ENCODE results near the gene ERCC4.

ERCC4 gene

DNA sequence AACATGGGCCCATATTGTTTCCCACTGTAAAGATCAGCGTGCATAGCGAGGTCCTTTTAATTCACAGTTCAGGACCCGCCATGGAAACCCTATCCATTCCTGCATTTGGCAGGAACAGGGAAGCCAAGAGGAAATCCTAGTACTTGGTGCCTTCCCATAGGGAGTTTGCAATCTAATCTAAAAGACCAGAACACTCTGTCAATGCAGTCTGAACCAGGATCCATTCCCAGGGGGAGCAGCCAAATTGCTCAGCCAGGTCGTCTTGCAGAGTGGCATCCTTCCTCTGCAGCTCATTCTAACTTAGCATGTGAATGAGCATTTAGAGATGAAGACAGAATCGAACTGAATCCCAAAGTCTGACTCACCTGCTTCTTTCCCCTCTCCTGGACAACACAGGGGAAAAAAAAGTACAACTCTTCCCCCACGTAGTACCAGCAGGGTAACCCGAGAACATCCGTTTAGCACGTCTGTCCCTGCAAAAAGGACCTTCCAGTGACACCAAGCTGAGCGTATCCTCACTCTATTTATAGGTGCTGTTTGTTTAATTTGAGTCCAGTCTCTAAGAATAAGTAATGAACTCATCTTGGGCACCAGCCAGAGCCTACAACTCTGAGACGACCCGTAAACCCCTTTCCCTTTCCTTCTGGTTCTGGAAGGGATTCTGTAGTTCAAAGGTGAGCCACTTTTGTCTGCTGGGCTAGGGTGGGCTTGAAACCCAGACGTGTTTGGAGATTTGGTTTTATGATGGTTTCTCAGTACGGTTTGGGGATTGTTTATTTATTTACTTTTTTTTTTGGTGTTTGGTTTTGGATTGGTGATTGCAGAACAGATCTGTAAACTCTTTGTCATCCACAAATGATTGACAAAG, 74.5 kb downstream of the ERCC4 start:
- DNase-seq (ENCODE audit: low spot score): no peak

DNA sequence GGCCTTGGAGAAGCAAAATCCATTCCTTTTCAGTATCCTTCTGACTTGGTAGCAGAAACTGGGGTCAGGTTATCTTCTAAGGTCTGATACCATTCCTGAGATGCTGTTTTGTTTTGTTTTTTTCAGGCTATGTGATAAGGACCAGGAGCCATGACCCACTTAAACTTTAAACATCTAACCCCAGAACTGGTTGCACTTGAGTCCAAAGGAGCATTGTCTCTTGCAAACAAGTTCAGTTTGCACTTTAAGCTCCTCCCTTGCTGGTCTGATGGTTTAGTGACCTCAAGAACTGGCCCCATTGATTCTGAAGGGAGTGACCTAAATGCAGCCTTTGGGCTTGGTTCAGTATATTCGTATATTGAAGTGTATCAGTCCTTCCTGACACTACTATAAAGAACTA, 75.2 kb downstream of the ERCC4 start:
- no peak for DNase-seq (ENCODE audit: low spot score)

DNA sequence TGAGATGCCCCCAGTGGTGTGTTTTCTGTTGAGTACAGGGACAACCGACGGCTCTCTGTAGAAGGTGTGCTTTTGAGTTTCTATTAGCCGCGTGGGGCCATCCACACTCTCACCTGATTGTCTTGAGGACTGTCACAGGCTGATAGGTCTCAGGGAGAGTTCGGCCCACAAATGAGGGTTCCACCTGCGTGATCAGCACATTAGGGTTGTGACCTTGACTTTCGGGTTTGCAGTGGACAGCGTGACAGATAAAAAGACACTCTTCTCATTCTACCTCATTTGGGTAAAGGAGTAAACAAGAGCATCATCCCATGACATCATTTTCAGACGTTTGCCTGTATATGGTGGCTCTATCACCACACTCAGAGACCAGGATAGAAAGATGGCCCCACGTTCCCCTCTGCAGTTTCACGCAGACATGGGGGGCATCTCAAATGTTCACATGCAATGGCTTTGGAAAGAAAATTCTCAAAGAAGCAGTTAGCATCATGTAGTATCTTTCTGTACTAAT, 76.9 kb downstream of the ERCC4 start:
- DNase-seq (ENCODE audit: low spot score): no peak

GRCh38 chr16:13997526-13997925, 77.6 kb downstream of the ERCC4 start:
- DNase-seq (ENCODE audit: low spot score): no peak

- no peak for DNase-seq (ENCODE audit: low spot score)
These were observed 78.0 kb downstream of the ERCC4 start for GRCh38 chr16:13997933-13998332.

- DNase-seq (ENCODE audit: low spot score): no peak
These were observed 79.3 kb downstream of the ERCC4 start for GRCh38 chr16:13999071-13999894.

- DNase-seq (ENCODE audit: low spot score): no peak
These were observed 80.0 kb downstream of the ERCC4 start for GRCh38 chr16:13999895-14000425.

GRCh38 chr16:14001521-14001920, 81.6 kb downstream of the ERCC4 start:
- no peak for DNase-seq (ENCODE audit: low spot score)
